GM21381 (cell line): Measurements from ENCODE around the gene PNO1.
"Not testable (repeated sequence)": the region's sequence is repeated elsewhere in the genome, so short reads cannot be mapped to it uniquely, and the experiment has no call there.

Source experiments
- ATAC-seq: cut with Tn5 transposase; IDR thresholded peaks from one replicate; pipeline ENCODE4 v1.9.1; 2021; ENCODE audit warnings: mild to moderate bottlenecking, moderate library complexity; ENCODE audit not compliant: unreplicated experiment

Gene PNO1

GRCh38 chr2:68157402-68158133, at the start of gene PNO1:
Gene PNO1, plus strand, starts transcription at chr2:68157888. Its CDS starts 47 bp downstream, at chr2:68157935.
- ATAC-seq = peak; percentile 83

GRCh38 chr2:68108120-68108519, 49.6 kb upstream of the PNO1 start:
- no peak for ATAC-seq

DNA sequence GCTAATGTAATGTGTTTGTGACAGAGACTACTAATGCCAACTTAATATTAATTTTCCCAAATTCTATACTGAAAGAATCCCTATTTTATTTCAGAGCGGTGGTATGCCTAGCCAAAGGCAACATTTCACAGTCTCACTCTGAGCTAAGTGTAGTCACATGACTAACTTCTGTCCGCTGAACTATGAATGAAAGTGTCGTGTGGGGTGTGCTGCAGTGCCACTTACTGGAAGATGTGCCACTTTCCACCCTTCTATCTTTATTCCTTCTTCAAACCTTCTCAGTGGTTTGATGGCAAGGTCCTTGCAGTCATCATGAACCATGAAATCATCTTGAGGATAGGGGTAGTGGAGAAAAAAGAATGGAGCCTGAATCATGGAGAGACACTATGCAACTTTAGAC, 47.6 kb upstream of the PNO1 start:
- ATAC-seq = no peak

- no peak for ATAC-seq
Observed at GRCh38 chr2:68115965-68116364, 41.7 kb upstream of the PNO1 start.

- ATAC-seq = not testable (repeated sequence)
Observed at GRCh38 chr2:68117922-68118321, 39.8 kb upstream of the PNO1 start.

- ATAC-seq = no peak
Observed at GRCh38 chr2:68118816-68119215, 38.9 kb upstream of the PNO1 start.

DNA sequence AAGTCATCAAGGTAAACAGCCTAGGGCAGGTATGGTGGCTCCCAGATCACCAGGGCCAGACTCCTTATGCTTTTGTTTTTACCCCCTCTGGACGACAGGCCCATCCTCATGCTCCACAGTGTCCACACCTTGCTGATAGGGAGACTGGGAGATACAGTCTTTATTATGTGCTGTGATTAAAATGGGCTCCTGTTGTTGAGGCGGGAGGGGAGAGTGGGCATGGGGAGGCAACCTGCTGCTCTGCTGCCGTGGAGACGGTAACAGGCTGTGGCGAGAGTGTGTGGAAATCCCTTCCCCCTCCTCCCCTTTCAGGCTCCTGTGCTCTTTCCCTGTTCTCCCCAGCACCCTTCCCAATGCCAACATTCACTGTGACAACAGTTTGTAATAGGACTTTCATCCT, 38.2 kb upstream of the PNO1 start:
- ATAC-seq = no peak

GRCh38 chr2:68121873-68122679, 35.6 kb upstream of the PNO1 start:
- ATAC-seq = no peak

DNA sequence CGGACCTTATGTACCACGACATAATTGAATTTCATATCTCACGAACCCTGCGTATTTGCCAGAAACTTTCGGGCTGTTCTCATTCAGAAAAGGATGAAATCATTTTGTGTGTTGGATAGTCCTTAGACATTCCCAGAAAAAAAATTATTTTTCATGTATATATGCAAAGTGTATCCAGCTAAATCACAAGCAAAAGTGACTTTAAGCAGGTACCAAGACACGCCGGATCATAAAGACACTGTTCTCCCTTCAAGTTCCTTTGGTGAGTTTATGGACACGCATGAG, 35.1 kb upstream of the PNO1 start:
- no peak for ATAC-seq

- ATAC-seq = no peak
Observed at GRCh38 chr2:68124321-68124720, 33.4 kb upstream of the PNO1 start.

- no peak for ATAC-seq
Observed at GRCh38 chr2:68125821-68126220, 31.9 kb upstream of the PNO1 start.

- no peak for ATAC-seq
Observed at GRCh38 chr2:68126561-68126960, 31.1 kb upstream of the PNO1 start.

DNA sequence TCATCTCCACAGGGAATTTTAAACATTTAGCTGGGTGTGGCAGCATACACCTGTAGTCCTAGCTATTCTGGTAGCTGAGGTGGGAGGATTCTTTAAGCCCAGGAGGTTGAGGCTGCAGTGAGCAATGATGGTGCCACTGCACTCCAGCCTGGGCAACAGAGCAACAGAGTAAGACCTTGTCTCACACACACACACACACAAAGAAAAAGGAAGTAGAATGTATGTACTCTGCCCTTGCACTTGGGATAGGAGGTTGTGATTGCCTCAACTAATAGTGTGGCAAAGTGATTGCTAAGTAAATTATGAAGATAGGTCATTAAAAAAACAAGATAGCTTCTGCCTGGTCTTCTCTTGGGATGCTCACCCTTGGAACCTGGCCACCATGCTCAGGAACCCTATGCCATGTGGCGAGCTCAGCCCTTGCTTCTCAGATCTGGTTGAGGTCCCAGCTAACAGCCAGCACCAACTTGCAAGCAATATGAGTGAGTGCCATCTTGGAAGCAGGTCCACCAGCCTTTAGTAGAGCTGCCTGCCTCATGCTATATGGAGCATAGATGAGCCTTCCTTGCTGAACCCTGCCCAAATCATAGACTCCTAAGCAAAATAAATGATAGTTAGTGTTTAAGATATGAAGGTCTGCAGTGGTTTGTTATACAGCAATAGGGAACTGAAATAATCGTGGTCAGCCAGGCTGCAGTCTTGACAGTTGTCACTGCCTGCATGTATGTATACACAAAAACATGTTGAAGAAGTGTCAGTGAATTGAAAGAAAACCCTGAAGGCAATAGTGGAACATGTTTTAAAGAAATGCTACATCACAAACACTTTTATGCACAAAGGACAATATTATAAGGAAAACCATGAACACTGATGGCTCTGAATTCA, 30.1 kb upstream of the PNO1 start:
- ATAC-seq = peak; percentile 87

- no peak for ATAC-seq
Observed at GRCh38 chr2:68134120-68134519, 23.6 kb upstream of the PNO1 start.

GRCh38 chr2:68134554-68134953, 23.1 kb upstream of the PNO1 start:
- no peak for ATAC-seq

DNA sequence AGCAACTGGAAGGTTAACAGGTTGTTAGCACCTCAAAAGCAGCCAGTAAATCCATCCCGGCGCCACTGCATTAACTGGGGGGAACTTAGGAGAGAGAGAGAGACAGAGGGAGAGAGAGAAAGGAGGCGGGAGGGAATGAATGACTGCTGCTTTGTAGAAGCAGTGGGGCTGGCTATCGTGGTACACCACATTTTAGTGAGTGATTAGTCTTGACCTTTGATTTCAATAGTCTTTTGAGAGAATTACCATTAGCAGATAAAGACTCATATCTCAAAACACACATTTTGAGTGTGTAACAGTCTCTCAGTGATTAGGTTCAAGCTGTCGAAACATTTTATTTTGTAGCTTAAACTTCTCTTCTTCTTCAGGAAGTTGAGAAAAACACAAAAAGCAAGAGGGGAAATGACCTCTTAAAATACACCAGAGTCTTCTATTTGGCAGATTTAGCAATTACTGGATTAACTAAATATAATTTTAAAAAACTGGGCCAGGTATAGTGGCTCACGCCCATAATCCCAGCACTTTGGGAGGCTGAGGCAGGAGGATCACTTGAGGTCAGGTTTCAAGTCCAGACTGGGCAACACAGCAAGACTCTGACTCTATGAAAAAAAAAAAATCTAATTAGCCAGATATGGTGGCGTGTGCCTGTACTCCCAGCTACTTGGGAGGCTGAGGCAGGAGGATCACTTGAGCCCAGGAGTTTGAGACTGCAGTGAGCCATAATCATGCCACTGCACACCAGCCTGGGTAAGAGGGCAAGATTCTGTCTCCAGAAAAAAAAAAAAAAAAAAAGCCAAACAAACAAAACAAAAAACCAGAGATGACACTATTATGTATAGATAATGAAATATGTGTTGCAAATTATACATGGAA, 22.0 kb upstream of the PNO1 start:
- ATAC-seq = no peak

GRCh38 chr2:68141875-68142274, 15.8 kb upstream of the PNO1 start:
- ATAC-seq = no peak

DNA sequence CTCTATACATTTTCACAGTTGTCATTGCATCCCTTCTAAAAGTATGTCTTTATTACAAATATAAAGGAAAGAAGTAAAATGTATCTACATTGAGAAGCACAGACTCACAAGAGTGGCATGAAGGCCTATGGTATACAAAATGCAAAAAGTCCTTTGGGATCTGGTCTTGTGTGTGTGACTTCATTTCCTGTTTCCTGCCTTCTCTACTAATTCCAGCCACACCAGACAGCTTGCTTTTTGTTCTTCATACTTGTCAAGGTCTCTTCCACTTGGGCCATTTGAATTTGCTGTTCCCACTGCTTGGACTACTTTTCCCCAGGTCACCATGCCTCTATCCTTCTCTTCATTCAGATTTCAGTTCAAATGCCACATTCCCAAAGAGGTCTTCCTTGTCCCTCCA, 6.7 kb upstream of the PNO1 start:
- ATAC-seq = no peak

GRCh38 chr2:68152681-68153347, 4.9 kb upstream of the PNO1 start:
- ATAC-seq = no peak

- ATAC-seq = no peak
Observed at GRCh38 chr2:68155618-68156017, 2.1 kb upstream of the PNO1 start.
